OCI-M2 (cell line): ENCODE results near the gene MAP3K2.

Experiments
- DNase-seq: peaks from one replicate; lab custom pipeline; 2025; ENCODE audit not compliant: unreplicated experiment; lab: John Stamatoyannopoulos, UW

The MAP3K2 gene

DNA sequence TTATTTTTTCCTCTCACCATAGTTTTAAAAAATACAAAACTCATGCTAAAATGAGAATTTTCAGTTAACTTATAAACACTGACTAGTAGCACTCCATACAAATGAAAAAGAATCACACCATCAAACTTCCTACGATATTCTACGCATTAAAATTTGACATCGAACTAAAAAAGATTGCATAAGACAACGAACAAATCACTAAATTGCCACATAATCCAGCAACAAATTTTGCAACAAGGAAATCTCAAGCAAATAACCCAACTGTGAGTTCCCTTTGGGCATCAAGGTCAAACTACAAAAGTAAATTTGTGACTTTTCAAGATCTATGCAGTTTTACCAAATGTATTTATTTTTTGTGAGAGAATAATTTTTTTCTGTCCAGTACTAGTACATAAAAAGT is 1.5 kb downstream of the MAP3K2 start:
- no peak for DNase-seq

DNA sequence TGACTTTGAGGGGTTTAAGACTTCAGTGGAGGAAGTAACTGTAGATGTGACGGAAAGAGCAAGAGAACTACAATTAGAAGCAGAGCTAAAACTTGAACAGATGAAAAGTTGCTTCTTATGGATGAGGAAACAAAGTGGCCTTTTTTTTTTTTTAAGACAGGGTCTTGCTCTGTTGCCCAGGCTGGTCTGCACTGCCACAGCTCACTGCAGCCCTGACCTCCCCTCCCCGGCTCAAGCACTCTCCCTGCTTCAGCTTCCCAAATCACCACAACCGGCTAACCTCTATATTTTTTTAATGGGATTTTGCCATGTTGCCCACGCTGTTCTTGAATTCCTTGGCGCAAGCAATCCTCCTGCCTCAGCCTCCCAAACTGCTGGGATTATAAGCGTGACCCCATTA is 3.2 kb downstream of the MAP3K2 start:
- no peak for DNase-seq

DNA sequence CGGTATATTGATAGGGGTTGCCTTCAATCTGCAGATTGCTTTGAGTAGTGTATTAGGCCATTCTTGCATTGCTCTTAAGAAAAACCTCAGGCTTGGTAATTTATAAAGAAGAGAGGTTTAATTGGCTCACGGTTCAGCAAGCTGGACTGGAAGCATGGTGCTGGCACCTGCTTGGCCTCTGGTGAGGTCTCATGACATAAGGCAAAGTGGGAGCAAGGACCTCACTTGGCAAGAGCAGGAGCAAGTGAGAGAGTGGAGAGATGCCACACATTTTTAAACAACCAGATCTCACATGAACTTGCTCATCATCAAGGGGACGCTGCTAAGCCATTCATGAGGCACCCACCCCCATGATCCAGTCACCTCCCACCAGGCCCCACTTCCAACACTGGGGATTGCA is 4.9 kb downstream of the MAP3K2 start:
- DNase-seq, result no peak

DNA sequence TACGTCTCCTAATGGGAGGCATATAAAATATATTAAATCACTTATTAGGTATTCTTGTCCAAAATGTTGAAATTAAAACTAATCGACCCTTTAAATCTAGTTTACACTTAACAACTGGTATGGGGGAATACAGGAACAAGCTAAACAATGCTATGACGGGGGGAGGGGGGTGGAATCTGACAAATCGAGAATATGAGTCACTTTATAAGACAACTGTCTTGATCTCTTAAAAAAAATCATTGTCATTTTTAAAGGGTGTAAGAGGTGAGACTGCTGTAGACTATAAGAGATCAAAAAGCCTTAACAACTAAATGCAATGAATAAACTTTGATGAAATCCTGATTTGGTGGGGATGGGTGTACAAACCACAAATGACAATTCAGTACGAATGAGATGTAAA is 6.0 kb downstream of the MAP3K2 start:
- DNase-seq, result no peak

DNA sequence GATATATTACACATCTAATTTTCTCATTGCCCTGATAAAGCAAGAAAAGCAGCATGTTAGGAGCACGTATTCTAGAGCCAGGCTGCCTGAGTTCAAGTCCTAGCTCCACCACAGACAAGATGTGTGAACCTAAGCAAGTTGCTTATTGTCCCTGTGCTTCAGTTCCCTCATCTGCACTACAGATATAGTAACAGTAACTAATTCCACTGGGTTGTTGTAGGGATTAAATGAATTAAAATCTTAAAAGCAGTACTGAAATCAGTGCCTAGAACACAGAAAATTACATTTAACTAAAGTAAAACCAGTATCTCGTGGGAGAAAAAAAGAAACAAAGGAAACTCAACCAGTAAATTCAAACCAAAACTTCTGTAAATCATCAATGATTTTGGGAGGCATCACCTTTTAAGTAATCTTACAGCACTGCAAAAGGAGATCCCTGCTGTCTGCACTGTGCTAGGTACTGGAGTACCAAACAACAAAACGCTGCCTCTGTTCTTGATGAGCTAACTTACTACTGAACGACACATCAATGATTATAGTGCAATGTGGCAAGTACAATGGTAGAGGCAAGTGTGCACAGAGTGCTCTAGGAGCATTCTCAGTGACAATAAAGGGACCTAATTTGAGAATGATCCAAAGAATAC is 7.9 kb downstream of the MAP3K2 start:
- no peak for DNase-seq

DNA sequence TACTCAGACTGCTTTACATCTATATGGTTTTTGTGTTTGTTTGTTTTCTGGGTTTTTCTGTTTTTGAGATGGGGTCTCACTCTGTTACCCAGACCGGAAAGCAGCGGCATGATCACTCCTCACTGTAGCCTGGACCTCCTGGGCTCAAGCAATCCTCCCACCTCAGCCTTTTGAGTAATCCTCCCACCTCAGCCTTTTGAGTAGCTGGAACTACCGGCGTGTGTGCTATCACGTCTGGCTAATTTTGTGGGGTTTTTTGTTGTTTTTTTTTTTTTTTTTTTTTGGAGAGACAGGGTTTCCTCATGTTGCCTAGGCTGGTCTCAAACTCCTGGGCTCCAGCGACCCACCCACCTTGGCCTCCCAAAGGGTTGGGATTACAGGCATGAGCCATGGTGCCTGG is 9.1 kb downstream of the MAP3K2 start:
- no peak for DNase-seq

DNA sequence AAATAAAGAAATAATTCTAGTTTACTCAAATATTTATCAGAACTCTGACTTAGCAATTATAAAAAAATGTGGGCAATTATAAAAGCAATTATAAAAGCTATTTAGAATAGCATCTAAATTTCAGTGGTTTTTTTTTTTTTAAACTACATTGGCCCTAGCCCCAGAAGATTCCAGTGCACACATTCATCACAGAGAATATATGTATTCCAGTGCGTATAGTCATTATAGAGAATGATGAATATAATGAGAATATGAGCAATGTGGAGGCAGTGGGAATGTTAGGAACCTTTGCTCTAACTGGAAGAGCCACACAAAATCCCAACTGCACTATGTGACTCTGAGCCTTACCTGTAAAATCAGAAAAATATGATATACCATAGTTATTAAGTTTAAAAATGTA is 10.5 kb downstream of the MAP3K2 start:
- no peak for DNase-seq

DNA sequence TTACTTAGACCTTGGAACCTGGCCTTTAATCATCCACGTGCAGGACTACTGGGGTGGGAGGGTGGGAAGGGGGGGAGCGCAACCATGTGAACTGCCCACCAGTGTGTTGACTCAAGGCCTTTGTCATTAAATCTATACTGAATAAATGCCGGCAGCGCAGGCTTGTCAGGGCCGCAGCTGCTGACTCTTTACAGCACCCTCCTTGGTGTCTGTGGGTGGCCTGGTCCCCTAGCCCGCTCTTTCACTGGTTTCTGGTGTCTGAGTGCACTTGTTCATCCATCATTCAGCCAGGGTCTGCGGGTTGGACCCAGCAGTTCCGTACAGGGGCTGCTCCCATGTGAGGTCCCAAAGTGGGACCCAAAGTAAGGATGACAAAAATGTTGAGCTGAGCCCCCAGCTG is 11.5 kb downstream of the MAP3K2 start:
- DNase-seq, result no peak

DNA sequence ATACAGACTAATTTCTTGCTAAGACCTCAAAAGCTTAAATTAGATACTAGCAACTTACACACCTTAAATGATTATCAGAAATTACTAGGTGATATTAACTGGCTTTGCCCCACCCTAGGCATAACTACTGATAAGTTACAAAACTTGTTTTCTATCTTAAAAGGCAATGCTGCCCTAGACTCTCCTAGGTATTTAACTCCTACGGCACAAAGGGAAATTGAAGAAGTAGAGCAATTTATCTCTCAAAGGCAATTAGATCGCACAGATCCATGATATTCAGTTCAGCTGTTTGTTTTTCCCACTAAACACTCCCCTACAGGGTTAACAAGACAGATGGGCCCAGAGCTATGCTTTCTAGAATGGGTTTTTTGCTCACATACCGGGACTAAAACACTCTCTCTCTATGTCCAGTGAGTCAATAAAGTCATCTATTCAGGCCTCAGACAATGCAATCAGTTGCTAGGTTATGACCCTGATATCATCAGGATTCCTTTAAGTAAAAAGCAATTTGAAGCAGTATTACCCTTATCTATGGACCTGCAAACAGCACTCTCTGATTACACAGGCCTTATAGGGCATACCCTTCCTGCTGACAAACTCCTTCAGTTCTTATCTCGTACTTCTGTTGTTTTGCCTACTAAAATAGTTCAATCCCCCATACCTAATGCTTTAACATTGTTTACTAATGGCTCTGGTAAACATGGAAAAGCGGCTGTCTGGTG is 14.3 kb downstream of the MAP3K2 start:
- DNase-seq, result no peak

DNA sequence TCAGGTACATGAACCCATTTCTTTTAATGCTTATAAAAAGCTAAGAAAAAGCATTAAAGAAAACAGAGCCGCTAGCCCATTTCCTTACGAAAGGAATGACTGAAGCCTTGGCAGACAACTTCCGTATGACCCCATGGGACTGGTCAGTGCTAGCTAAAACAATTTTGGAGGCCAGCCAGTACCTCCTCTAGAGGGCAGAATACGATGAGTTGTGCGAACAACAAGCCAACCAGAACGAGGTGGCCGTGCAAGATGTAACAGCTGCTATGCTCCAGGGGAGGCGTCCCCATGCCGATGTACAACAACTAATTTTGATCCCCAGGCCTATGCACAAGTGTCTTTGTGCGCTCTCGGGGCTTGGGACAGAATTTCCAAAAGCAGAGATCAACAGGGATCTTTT is 16.7 kb downstream of the MAP3K2 start:
- no peak for DNase-seq

DNA sequence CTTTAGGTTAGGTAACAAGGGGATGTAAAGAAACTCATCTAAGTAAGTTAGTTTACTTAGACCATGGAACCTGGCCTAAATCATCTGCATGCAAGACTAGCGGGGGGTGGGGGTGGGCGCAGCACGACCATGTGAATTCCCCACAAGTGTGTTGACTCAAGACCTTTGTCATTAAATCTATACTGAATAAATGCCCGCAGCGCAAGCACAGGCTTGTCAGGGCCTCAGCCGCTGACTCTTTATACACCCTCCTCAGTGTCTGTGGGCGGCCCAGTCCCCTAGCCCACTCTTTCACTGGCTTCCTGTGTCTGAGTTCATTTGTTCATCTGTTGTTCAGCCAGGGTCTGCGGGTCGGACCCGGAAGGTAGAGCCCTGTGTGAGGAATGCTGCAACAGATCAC is 17.8 kb downstream of the MAP3K2 start:
- no peak for DNase-seq

DNA sequence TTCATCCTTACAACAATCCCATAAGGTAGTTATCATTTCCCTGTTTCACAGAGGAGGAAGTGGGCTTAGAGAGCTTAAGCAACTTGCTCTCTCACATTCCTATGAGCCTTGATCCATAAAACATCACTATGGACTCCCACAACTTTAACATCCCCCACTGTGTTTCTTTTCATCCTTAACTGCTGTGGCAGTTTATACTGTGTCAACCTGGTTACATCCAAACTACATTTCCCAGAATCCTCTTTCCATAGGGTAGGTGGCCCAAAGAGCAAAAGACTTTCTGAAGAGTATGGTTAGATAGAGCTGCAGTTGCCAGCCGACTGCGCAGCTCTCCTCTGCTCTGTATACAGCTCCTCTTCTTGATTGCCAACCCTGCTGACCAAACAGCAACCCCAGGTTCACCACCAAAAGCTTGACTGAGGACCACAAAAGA is 22.5 kb downstream of the MAP3K2 start:
- DNase-seq, result no peak

DNA sequence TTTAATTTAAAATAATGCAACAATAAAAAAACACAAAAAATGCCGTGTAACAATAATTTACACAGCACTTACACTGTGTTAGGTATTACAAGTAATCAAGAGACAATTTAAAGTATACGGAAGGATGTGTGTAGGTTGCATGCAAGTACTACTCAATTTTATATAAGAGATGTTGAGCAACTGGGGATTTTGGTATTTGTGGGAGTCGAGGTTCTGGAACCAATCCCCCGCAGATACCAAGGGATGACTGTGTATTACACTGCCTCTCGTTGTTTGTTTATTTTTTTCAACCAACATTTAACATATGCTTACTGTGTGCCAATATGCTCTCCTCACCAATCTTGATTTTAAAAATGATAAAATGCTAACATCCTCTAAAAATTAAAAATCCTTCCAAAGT is 24.8 kb downstream of the MAP3K2 start:
- DNase-seq, result no peak

DNA sequence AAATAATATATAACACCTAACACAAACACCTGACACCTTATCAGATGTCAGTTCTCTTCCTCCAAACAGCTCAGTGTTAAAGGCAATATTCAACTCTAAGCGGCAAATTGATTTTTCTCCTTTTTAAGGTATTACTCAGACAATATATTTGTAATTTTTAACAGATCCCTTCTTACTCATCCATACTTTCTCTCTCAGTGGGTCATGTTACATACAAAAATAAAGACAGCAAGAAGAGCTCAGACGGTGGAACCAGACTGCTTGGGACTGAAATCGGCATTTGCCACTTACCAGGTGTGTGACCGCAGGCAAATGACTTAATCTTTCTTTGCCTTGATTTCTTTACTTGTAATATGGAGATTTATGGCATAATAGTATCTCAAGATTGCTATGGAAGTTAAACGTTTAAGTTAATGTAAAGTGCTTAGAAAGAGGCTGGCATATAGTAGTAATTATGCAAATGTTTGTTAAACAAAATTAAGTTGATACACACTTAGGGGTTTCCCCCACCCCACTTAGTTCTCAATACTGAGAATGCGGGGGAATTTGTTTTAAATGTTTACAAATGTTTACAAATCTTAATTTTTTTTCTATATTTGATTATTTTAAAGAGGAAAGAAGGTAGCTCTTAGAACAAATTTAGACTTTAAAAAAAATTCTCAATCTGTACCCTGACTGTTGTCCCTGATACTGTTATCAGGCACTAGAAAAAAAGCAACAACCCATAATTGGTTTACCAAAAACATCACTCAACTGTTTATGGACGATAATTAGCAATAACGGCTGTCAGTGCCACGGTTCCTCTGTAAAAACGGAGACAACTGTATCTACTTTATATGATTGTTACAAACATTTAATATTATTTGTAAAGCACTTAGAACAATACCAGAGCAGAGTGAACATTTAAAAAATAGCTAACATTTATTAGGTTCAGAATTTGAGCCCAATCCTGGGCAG is 25.6 kb downstream of the MAP3K2 start:
- no peak for DNase-seq

DNA sequence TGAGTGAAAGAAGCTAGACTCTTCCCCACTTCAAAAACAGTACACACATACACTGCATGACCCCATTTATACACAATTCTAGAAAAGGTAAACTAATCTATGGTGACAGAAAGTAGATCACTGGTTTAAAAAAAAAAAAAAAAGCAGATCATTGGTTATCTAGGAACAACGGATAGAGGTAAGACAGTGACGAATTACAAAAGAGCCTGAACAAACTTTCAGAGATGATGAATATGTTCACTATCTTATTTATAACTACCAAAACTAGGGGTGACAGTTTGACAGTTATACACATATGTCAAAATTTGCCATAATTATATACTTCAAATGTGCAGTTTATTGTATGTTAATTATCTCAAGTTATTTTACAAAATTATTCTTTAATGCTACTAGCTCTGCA is 27.5 kb downstream of the MAP3K2 start:
- DNase-seq, result no peak

DNA sequence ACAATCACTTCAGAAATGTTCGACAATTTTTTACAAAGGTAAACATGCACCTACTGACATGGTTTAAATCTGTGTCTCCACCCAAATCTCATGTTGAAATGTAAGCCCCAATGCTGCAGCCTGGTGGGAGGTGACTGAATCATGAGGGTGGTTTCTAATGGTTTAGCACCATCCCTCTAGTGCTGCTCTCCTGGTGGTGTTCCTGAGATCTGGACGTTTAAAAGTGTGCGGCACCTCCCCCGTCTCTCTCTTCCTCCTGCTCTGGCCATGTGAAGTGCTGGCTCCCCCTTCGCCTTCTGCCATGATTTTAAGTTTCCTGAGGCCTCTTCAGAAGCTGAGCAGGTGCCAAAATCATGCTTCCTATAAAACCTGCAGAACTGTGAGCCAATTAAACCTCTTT is 28.3 kb downstream of the MAP3K2 start:
- no peak for DNase-seq

DNA sequence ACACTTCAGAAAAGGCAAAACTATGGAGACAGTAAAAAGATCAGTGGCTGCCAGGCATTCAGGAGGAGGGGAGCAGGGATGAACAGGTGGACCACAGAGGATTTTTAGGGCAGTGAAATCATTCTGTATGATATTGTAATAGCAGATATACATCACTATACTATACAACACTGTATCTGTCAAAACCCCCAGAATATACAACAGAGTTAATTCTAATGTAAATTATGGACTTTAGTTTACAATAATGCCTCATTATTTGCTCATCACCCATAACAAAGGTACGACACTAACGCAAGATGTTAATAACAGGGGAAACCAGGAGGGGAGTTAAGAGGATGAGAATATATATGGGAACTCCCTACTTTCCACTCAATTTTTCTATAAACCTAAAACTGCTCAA is 28.8 kb downstream of the MAP3K2 start:
- DNase-seq, result no peak

DNA sequence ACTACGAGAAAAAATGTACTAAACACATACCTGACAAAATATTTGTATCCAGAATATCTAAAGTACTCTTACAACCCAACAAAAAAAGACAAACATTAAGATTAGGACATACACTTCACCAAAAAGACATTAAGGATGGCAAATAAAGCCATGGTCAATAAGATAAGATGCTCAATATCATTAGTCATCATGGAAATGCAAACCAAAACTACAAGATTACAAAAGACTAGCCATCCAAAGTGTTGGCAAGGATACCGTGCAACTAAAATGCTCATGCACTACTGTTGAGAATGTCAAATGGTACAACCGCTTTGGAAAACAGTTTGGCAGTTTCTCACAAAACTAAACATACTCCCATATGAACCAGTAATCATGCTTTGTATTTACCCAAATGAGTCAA is 29.7 kb downstream of the MAP3K2 start:
- no peak for DNase-seq

DNA sequence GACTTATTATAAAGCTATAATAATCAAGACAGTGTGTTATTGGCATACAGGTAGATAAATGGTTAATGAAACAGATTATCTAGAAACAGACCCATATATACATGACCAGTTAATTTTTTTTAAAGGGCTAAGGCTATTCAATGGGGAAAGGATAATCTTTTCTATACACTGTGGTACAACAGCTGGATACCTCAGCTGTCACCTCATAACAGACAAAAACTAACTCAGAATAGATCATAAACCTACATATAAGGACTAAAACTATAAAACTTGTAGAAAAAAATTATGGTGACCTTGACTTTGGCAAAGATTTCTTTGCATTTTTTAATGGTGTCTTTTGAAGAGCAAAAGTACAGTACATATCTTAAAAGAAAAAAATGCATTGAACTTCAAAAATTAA is 30.2 kb downstream of the MAP3K2 start:
- DNase-seq, result no peak

DNA sequence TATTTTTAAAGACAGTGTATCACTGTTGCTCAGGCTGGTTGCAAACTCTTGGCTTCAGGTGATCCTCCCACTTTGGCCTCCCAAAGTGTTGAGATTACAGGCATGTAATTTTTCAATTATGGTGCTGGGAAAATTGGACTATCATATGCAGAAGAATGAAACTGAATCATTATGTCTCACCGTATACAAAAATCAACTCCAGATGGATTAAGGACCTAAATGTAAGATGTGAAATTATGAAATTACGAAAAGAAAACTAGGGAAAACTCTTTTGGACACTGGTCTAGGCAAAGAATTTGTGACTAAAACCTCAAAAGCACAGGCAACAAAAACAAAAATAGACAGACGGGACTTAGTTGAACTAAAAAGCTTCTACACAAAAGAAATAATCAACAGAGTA is 31.2 kb downstream of the MAP3K2 start:
- no peak for DNase-seq

DNA sequence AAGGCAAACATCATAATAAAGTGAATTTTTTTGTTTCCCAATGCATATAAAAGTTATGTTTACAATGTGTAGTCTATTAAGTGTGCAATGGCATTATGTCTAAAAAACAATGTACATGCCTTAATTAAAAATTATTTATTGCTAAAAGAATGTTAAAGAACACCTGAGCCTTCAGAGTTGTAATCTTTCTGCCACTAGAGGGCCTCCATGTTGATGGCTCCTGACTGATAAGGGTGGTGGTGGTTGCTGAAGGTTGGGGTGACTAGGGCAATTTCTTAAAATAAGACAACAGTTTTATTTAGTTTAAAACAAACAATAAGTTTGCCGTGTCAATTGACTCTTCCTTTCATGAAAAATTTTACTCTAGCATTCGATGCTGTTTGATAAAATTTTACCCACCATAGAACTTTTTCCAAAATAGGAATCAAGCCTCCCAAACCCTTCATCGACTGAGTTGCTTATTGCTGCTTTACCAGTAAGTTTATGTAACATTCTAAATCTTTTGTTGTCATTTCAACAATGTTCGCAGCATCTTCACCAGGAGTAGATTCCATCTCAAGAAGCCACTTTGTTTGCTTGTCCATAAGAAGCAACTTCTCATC is 32.3 kb downstream of the MAP3K2 start:
- no peak for DNase-seq
